ENCODE measurements around the gene CAMK1D.

CAMK1D gene

DNA sequence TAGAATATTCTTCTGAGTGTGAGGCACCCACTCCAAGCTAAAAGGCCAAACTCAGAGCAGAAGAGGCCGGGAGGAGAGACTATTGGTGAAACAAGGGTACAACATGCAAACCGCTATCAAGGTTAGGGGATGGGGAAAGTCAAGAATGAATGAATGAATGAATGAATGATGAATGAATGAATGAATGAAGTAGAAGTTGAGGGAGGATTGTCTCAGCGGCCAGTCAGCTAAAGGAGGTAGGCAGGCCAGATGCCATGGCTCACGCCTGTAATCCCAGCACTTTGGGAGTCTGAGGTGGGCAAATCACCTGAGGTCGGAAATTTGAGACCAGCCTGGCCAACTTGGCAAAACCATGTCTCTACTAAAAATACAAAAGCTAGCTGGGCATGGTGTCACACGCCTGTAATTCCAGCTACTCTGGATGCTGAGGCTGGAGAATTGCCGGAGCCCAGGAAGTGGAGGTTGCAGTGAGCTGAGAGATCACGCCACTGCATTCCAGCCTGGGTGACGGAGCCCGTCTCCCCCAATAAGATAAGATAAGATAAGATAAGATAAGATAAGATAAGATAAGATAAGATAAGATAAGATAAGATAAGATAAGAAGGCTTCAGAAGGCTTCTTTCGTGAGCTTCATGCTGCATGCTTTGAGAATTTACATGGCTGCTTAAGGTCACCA lies 401.3 kb downstream of the CAMK1D start:
- H4K20me1 ChIP-seq = no peaks in the 10 kb centered on the region
- H3K4me2 ChIP-seq = no peak overlapping the region
- no peak overlapping the region for H3K27ac ChIP-seq
- H3K9ac ChIP-seq = no peak overlapping the region
- no peaks in the 10 kb centered on the region for H3K27me3 ChIP-seq
- H3K4me1 ChIP-seq = no peaks in the 10 kb centered on the region
- no peak for TF ChIP-seq Cebpa-rat (IDR thresholded peaks at IDR 0.05)
- no peaks in the 10 kb centered on the region for H3K9me3 ChIP-seq
- H3K4me3 ChIP-seq = no peak overlapping the region
- H3K36me3 ChIP-seq = no peaks in the 10 kb centered on the region

DNA sequence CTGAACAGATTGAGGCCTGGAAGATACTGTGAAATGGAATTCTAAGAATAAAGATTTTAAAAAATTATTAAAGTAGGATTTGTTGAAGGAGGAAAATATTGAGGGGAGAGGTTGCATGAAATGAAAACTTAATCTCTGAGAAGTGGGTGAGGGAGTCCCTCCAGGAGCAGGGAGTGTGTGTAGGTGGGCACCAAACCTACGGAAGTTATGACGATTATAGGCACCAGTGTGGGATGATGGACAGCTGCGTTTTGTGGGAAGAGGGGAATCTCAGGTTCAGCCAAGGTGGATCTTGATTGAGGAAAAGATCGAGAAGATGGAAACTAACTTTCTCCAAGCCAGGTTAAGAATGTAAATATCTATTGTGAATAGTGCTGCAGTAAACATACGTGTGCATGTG lies 405.7 kb downstream of the CAMK1D start:
- no peaks in the 10 kb centered on the region for H3K9me3 ChIP-seq

DNA sequence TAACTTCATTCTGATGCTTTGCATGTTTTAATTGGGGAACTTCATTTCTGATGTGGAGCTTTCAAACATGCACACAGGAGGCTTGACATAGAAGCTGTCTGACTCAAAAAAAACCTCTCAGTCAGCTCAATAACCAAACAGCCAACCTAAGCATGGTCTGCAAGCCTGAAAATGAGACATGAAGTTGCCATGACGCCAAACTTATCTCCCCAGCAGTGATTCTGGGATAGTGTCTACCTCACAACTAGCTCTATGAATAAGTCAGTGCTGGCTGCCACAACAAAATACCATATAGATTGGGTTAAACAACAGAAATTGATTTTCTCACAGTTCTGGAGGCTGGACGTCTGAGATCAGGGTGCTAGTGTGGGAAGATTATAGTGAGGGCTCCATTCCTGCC lies 408.0 kb downstream of the CAMK1D start:
- Histone ChIP-seq H3K4me2 (no peak overlapping the region), H3K36me3 (peaks cover 18% of the 10 kb centered on the region), H3K27me3 (no peaks in the 10 kb centered on the region), H3K9ac (no peak overlapping the region), H4K20me1 (no peaks in the 10 kb centered on the region), H3K27ac (no peak overlapping the region), H3K4me3 (no peak overlapping the region), H3K9me3 (no peaks in the 10 kb centered on the region), H3K4me1 (no peaks in the 10 kb centered on the region)
- TF ChIP-seq Cebpa-rat (IDR thresholded peaks at IDR 0.05) = no peak

More for the DNA sequence above, 405.7 kb downstream of the CAMK1D start:
- Histone ChIP-seq H3K36me3 (no peaks in the 10 kb centered on the region), H3K4me1 (no peaks in the 10 kb centered on the region), H3K4me2 (no peak overlapping the region), H3K27ac (no peak overlapping the region), H3K9ac (no peak overlapping the region), H3K4me3 (no peak overlapping the region), H3K27me3 (no peaks in the 10 kb centered on the region), H4K20me1 (no peaks in the 10 kb centered on the region)
- no peak for TF ChIP-seq Cebpa-rat (IDR thresholded peaks at IDR 0.05)

DNA sequence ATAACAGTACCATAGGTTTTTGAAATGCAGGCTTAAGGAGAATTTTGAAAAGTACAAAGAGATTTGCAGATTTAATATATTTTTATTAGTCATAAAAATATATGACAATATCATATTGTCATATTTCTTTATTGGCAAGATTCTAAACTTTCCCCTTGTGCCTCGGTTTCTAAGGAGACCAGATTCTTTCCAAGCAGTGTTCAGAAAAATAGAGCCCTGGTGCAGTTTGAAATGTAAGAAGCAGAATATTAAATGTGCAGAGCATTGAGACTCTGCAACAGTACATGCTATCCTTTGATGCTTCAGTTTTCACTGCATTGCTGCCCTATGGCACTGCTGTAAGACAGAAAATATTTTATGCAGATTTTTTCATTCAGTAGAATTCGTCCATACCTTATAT lies 408.9 kb downstream of the CAMK1D start:
- no peaks in the 10 kb centered on the region for H4K20me1 ChIP-seq
- H3K4me2 ChIP-seq = no peak overlapping the region
- TF ChIP-seq Cebpa-rat (IDR thresholded peaks at IDR 0.05) = no peak
- no peaks in the 10 kb centered on the region for H3K4me1 ChIP-seq
- H3K27me3 ChIP-seq = no peaks in the 10 kb centered on the region
- H3K9ac ChIP-seq = no peak overlapping the region
- peaks cover 22% of the 10 kb centered on the region for H3K36me3 ChIP-seq
- no peak overlapping the region for H3K4me3 ChIP-seq
- no peaks in the 10 kb centered on the region for H3K9me3 ChIP-seq
- no peak overlapping the region for H3K27ac ChIP-seq

DNA sequence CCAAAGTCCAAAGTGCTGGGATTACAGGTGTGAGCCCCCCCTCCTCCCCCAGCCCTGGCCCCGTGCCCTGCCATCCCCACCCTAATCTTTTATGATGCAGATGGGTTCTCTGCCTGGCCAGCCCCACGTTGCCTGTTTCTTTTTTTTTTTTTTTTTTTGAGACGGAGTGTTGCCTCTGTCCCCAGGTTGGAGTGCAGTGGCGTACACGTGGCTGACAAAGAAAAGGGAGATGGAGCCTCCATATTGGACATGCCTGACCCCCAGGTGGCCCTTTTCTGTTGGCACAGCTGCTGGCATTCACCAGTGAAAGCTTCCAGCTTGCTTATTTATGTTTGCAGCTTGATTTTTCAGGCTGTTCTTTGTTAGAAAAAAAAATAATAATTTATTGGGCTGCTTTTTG lies 416.9 kb downstream of the CAMK1D start:
- no peak overlapping the region for H3K27ac ChIP-seq
- peaks cover 29% of the 10 kb centered on the region for H3K36me3 ChIP-seq
- no peak overlapping the region for H3K4me2 ChIP-seq
- H3K4me3 ChIP-seq = no peak overlapping the region
- H3K4me1 ChIP-seq = peaks cover 11% of the 10 kb centered on the region
- no peaks in the 10 kb centered on the region for H3K9me3 ChIP-seq
- no peaks in the 10 kb centered on the region for H4K20me1 ChIP-seq
- no peaks in the 10 kb centered on the region for H3K27me3 ChIP-seq
- TF ChIP-seq Cebpa-rat (IDR thresholded peaks at IDR 0.05) = no peak
- H3K9ac ChIP-seq = no peak overlapping the region

DNA sequence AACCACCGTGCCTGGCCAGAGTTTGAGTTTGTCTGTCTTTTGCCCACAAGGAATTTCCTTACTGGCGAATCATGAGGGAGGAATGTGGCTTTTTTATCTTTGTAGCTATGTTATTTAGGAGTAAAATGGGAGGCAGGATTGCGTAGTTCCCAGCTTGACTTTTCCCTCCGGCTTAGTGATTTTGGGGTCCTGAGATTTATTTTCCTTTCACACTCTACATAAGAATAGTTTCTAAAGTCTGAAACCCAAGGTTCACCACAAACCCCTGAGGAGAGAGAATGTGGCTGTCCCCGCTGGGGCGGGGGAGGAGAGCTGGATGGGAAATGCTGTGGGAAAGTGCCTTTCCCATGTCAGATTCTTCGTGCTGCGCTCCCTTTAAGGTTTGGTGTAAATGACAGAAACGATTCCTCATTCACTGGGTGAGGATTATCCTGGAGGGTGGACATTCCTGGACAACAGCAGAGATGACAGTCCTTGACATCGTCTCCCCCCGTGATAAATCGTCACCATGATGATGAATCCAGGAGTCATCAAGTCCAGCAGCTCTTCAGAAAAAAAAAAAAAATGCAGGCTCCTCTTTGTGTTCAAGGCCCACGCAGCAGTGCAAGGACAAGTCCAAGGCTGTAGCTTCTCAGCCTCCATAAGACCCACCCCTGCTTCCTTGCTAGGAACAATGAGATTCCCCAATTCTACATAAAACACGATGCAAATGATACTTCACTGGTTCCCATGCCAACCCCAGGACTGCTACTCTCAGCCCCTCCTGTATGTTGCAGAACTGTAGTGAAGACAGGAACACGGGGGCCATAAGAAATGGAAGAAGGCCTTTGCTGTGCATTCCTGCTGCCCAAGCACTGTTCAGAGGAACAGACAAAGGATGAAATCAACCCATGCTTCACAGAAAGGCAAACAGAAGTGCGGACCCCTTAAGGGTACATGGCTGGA lies 419.1 kb downstream of the CAMK1D start:
- Histone ChIP-seq H3K4me1 (peaks cover 11% of the 10 kb centered on the region), H3K27me3 (no peaks in the 10 kb centered on the region), H4K20me1 (no peaks in the 10 kb centered on the region), H3K4me3 (no peak overlapping the region), H3K36me3 (peaks cover 14% of the 10 kb centered on the region; the same call in 1 of the 2 replicates), H3K9me3 (no peaks in the 10 kb centered on the region), H3K9ac (no peak overlapping the region), H3K4me2 (peak overlapping the region; percentile 29), H3K27ac (no peak overlapping the region)
- TF ChIP-seq Cebpa-rat (IDR thresholded peaks at IDR 0.05) = no peak

DNA sequence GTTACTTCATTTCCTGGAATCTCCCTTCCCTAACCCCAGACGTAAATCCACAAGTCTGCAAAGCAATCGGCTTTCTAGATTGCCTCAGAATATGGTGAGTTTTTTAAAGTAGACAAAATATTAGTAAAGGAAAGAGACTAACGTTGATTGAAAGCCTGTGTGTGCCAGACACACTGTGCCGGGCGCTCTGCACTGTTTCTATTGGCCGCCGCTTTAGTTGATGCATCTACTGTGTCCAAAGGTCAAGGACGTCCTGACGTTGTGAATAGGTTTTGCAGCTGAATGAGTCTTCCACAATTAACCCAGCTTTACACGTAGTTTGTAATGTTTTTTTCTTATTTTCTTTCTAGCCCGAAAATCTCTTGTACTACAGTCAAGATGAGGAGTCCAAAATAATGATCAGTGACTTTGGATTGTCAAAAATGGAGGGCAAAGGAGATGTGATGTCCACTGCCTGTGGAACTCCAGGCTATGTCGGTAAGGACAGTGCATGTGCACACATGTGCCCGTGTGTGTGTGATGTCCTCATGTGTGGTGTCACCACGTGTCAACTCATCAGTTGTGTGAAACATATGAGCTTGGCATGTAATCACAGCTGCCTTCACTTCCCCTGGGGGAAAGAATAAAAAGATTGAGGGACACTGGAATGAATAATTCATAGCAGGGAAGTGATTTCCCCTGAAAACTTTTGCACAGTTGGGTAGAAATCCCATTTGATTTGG lies 420.1 kb downstream of the CAMK1D start:
- peaks cover 15% of the 10 kb centered on the region for H3K4me1 ChIP-seq
- H3K27ac ChIP-seq = no peak overlapping the region
- no peak overlapping the region for H3K4me3 ChIP-seq
- no peak overlapping the region for H3K4me2 ChIP-seq
- no peaks in the 10 kb centered on the region for H3K9me3 ChIP-seq
- peaks cover 14% of the 10 kb centered on the region; the same call in 1 of the 2 replicates for H3K36me3 ChIP-seq
- H4K20me1 ChIP-seq = no peaks in the 10 kb centered on the region
- H3K9ac ChIP-seq = no peak overlapping the region
- no peak for TF ChIP-seq Cebpa-rat (IDR thresholded peaks at IDR 0.05)
- no peaks in the 10 kb centered on the region for H3K27me3 ChIP-seq

DNA sequence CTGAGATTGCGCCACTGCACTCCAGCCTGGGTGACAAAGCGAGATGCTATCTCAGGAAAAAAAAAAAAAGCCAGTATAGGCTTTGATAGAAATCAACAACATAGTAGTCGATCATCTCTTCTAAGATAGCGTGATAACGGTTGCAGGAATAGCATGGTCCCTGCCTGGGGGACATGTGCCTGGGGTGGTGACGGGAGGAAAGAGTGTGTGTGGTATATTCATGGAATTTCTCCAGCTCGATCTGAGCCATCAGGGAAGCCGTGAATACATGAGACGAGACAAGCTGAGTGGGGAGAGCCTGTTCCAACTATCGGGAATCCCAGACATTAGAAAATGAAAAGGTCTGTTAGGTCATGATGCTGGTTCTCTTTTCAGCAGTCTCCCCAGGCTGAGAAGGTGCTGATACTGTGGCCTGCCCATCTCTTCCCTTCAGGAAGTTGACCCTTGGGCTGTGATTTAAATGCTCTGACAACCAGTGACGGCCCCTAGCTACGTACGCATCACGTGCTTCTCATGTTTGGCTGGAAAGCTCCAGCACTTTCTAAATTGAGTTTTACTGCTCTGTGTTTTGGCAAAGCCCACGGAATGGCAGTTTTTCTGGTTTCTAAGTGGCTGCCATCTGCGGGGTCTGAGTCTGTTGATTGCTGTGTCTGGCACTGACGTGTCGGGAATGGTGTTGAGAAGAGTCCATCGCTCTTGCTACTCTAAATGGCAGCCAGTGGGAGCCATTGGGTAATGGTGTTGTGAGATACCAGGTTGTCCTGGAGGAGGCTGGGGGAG lies 422.8 kb downstream of the CAMK1D start:
- Histone ChIP-seq H3K4me1 (peaks cover 20% of the 10 kb centered on the region), H4K20me1 (no peaks in the 10 kb centered on the region), H3K27me3 (no peaks in the 10 kb centered on the region), H3K4me2 (no peak overlapping the region), H3K9me3 (no peaks in the 10 kb centered on the region), H3K9ac (no peak overlapping the region), H3K27ac (no peak overlapping the region), H3K36me3 (peaks cover 14% of the 10 kb centered on the region; the same call in 1 of the 2 replicates), H3K4me3 (no peak overlapping the region)
- TF ChIP-seq Cebpa-rat (IDR thresholded peaks at IDR 0.05) = no peak
